ENCODE data around the gene NOVA2.

GRCh38 chr19:45947926-45948325 lies 25.7 kb downstream of the NOVA2 start:
- TF ChIP-seq POLR2A (IDR thresholded peaks at IDR 0.05; ENCODE audit: control extremely low read depth in 1 of 2, low read depth in 2 of 2, low read length in 2 of 2) (no peak), MAFK (IDR thresholded peaks at IDR 0.05; ENCODE audit: low read depth, low read length) (no peak), CBX5 (IDR thresholded peaks at IDR 0.05; ENCODE audit: low read depth, low read length) (no peak), SIN3A (conservative IDR thresholded peaks at IDR 0.05 in 1 of 2, IDR thresholded peaks at IDR 0.05 in 1 of 2; ENCODE audit: low read depth in 1 of 2, low read length in 2 of 2) (no peak), CTBP2 (IDR thresholded peaks at IDR 0.05; ENCODE audit: borderline replicate concordance, insufficient read depth, insufficient read length, low read length) (no peak), TAF1 (IDR thresholded peaks at IDR 0.05; ENCODE audit: low read depth, low read length) (no peak), CHD2 (IDR thresholded peaks at IDR 0.05; ENCODE audit: low read length) (no peak), ATF2 (IDR thresholded peaks at IDR 0.05; ENCODE audit: low read length) (no peak), CTCF (IDR thresholded peaks at IDR 0.05; ENCODE audit: control extremely low read depth in 1 of 3, insufficient read depth in 1 of 3, low read depth in 1 of 3, low read length in 3 of 3) (no peak)
